ENCODE measurements around the gene PLPP1.

Gene PLPP1

GRCh38 chr5:55383254-55383653 is 151.5 kb downstream of the PLPP1 start:
- no peak for TF ChIP-seq CTCF (IDR thresholded peaks at IDR 0.05; ENCODE audit: insufficient read depth, low read depth, low read length, missing control alignments)
- DNase-seq (ENCODE audit: low read depth) = no peak
- H3K4me3 ChIP-seq (ENCODE audit: low read depth, low read length) = no peak overlapping the region

GRCh38 chr5:55377810-55378209 is 157.0 kb downstream of the PLPP1 start:
- no peak for DNase-seq (ENCODE audit: low read depth)
- TF ChIP-seq CTCF (IDR thresholded peaks at IDR 0.05; ENCODE audit: insufficient read depth, low read depth, low read length, missing control alignments) = no peak

More at GRCh38 chr5:55377810-55378209, 157.0 kb downstream of the PLPP1 start:
- no peak overlapping the region for H3K4me3 ChIP-seq (ENCODE audit: low read depth, low read length)
